ENCODE data around the gene PRPF6. TPM values are rescaled to one million over a fixed set of nuclear protein-coding genes. Genes with fewer than 3 reads are reported as not detected.
"Not testable (repeated sequence)": the region's sequence is repeated elsewhere in the genome, so short reads cannot be mapped to it uniquely, and the experiment has no call there.

Gene PRPF6
- total RNA-seq, 1 donor from 2014 or later, result 44.1 TPM

GRCh38 chr20:63972312-63973159 lies 8.4 kb upstream of the PRPF6 start:
- DNase-seq (ENCODE audit: low spot score), result no peak

GRCh38 chr20:63973160-63973479 lies 7.8 kb upstream of the PRPF6 start:
- no peak for DNase-seq (ENCODE audit: low spot score)

DNA sequence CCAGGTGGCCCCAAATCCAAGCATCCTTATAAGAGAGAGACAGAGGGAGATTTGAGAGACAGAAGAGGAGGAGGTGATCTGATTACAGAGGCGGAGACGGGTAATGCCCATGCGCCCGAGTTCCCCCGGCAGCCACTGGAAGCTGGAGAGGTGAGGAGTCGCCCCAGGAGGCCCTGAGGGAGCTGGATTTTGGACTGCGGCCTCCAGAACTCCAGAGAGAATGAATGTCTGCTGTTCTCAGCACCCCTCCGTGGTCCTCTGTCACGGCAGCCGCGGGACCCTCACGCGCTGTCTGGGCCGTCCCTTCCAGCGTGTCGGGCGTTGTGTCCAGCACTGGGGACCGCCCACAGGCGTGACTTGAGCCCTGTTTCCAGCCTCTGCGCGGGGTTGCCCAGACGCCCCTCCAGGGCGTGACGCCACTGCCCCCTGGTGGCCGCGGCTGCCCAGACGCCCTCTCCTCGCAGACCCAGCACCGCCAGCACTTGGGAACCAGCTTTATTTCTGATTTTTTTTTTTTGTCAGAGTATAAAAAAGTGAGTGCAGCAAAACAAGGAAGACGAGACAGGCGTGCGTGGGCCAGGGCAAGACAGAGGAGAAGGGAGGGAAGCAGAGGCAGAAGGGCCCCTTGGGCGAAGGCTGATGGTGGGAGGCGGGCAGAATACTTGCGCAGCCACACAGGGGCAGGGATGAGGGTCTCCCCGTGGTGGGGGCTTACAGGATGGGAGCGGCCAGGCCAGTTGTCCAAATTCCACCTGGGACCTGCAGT lies 7.1 kb upstream of the PRPF6 start:
- DNase-seq (ENCODE audit: low spot score), result peak; percentile 91

DNA sequence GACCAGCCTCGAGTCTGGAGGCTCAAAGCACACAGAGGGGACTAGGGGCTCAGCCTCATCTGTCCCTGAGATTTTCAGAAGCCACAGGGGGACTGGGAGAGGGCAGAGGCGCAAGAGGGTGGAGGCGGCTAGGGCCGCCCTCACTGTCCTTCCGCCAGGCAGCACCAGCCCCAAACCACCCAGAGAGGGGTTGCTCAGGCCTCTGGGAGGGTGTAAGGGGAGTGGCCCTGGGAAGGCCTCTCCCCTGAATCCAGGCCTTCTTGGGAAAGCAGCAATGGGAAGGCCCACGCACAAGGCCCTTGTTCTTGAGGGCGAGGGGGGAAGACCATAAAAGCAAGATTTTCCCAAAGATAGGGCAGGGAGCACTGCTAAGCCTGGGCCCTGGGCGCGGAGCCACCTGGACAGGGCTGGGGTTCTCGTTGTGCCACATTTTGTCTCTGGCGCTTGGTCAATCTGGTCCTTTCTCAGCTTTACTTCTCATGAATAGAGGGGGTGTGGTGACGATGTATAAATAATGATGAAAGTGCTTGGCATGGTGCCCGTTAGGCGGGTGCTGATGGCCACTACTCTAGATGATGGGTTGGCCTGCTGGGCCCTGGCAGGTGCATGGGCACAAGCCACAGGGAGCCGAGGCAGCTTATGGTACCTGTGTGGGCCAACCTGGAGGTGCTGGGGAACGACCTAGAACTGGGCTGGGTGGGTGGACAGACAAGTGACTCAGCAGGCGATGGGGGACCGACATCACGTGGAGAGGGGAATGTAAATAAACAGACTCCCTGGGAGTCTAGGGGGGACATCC lies 6.3 kb upstream of the PRPF6 start:
- DNase-seq (ENCODE audit: low spot score), result no peak

DNA sequence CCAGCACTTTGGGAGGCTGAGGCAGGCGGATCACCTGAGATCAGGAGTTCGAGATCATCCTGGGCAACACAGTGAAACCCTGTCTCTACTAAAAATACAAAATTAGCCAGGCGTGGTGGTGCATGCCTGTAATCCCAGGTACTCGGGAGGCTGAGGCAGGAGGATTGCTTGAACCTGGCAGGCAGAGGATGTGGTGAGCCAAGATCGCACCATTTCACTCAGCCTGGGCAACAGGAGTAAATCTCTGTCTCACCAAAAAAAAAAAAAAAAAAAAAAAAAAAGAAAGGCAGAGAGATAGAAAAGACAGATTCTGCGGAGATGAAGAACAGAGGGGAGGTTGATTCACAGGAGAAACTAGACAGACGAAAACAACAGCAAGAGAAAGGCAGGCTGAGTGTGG lies 4.4 kb upstream of the PRPF6 start:
- not testable (repeated sequence) for DNase-seq (ENCODE audit: low spot score)

DNA sequence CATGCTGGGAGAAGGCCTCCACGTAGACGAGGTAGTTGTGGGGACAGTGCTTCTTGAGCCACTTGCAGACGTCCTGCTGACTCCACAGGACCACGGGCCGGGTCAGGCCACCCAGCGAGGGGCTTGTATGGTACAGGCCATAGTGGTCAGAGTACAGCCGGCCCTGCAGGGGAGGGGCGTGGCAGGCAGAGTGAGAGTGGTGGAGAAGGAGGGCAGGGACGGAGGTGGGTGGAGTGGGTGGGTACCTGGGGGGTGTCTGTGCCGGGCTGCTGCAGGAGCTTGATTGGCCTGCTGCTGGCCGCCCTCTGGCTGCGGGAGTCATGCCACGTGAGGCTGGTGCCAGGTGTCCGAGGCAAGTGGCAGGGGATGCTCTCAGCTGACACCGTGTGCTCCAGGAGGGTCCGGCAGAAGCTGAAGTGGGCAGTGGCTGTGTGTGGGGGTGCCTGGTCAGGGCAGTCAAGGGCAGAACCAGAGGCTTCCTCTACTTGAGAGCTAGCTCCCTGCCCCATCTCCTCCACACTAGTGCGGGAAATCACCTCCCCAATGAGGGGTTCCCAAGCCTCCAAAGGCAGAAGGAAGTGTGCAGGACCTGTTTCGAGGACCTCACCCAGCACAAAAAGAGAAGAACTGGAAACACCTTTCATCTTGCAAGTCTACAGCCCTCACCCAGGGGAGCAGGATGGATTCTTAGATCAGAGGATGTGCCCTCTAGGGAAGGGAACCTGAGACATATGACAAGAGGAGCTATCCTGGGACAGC lies 3.8 kb upstream of the PRPF6 start:
- no peak for DNase-seq (ENCODE audit: low spot score)

DNA sequence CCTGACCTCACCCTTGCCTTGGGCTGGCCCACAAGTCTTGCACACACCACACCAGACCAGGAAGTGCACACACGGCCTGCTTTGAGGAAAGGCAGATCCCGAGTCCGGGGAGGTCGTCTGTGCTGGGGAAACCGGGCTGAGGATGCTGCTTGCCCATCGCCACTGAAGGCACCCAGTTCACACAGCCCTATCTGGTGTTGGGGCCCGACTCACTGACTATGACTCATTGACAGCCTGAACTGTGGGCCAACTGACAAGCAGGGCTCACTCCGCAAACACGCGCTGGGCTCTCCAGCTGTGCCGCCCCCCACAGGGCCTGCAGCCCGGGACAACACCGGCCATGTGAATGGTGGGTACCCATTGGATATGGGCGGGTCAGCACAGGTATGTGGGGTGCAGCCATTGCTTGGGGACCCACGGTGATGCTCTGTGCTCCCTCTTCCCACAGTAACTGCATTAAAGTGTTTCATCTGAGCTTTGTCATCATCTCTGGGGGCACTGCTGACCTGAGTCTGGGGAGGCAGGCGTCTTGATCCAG lies 3.1 kb upstream of the PRPF6 start:
- no peak for DNase-seq (ENCODE audit: low spot score)

GRCh38 chr20:63978319-63979228 lies 2.4 kb upstream of the PRPF6 start:
- DNase-seq (ENCODE audit: low spot score), result peak; percentile 40

DNA sequence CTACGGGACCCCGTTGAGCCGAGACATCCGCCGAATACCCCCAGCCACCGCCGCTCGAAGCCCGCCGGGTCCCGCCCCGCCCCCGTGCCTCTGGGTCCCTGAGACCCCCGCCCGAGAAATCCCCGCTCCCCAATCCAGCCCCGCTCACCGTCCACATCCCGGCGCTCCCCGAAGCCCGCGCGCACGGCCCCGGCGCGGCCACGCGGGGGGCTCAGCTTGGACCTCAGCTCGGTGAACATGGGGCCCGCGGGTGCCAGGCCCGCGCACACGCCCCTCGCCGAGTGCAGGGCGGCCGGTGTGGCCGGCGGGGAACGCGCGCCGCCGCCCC lies 1.7 kb upstream of the PRPF6 start:
- DNase-seq (ENCODE audit: low spot score), result no peak

- DNase-seq (ENCODE audit: low spot score), result peak; percentile 75
These were observed 1.2 kb upstream of the PRPF6 start, which contains the start of gene SAMD10 for GRCh38 chr20:63979557-63980316. Gene SAMD10, minus strand, starts transcription at chr20:63979642. Its CDS starts 175 bp downstream, at chr20:63979467.

DNA sequence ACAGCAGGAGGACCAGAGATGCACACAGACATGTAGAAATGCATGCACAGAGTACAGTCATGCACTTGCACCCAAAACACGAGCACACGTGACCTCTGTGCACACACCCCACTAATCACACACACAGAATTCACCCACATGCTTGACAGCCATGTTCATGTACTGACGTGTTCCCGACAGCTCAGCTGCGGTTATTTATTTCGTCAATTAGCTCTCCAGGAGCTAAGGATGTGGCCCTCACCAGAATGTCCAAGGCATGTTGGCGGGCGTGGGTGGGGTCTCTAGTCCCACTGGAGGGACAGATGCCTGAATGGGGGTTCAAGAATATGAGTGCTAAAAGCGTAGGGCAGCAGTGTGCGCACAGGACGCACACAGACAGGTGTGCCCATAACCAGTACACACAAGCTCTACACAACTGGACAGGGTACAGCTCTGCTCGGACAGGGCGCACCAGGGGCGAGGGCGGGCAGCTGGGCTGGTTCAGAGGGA lies 571 bp upstream of the PRPF6 start:
- no peak for DNase-seq (ENCODE audit: low spot score)

- DNase-seq (ENCODE audit: low spot score), result no peak
These were observed 2.0 kb downstream of the PRPF6 start for GRCh38 chr20:63982937-63983336.

- no peak for DNase-seq (ENCODE audit: low spot score)
These were observed 20.0 kb downstream of the PRPF6 start for GRCh38 chr20:64000906-64001305.

DNA sequence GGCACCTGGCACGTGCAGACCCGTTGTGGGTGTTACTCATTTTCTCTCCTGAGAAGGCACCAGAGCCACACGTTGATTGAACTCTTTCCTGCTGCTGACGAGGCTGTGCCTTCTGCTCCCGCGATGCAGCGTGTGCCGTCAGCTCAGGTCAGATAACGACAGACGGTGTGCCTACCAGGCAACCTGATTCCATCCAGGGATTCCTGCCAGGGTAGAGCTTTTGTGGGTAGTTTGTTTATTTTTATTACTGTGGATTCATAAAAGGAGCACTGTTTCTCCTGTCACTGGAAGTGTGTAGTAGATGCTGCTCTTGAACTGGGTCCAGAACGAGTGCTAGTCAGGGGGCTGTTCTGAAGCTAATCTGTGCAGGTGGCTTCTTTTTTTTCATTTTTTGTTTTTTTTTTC lies 20.7 kb downstream of the PRPF6 start:
- DNase-seq (ENCODE audit: low spot score), result no peak

GRCh38 chr20:64003960-64004725 lies 23.2 kb downstream of the PRPF6 start:
- DNase-seq (ENCODE audit: low spot score), result peak; percentile 5

DNA sequence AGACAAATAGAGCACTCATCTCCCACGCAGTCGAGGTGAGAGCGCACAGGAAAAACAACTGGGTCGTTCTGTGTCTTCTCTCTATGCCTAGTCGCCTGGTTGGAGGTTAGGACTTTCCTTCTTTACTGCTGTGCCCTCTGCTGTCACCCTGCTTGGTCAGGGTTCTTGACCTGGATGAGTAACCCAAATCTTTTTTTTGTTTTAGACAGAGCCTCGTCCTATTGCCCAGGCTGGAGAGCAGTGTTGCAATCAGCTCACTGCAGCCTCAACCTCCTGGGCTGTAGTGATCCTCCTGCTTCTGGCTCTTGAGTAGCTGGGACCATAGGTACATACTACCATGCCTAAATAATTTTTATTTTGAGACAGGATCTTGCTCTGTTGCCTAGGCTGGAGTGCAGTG lies 24.5 kb downstream of the PRPF6 start:
- no peak for DNase-seq (ENCODE audit: low spot score)

- DNase-seq (ENCODE audit: low spot score), result no peak
These were observed 25.6 kb downstream of the PRPF6 start for GRCh38 chr20:64006490-64006889.

- no peak for DNase-seq (ENCODE audit: low spot score)
These were observed 26.0 kb downstream of the PRPF6 start for GRCh38 chr20:64006902-64007301.
